A673 (cell line): ENCODE data around the gene LCE1B.

ENCODE experiments used
- EZH2 ChIP-seq: fragments of 200-600 bp; sonication (generic); IDR thresholded peaks from 2 replicates; pipeline ENCODE4 v1.6.1; 2017; ENCODE audit warnings: borderline replicate concordance, low read depth, mild to moderate bottlenecking, mixed read lengths, antibody characterized with exemption, low read length; ENCODE audit not compliant: poor library complexity, severe bottlenecking
- TF ChIP-seq, protein P1 (sequence below): fragments of 300-800, 200-600 bp; sonication (generic); conservative IDR thresholded peaks from 2 replicates; pipeline ENCODE4 v1.5.1; 2017; ENCODE audit warnings: low read depth, mild to moderate bottlenecking, antibody characterized with exemption, low read length, moderate library complexity, mixed read lengths

DNA sequence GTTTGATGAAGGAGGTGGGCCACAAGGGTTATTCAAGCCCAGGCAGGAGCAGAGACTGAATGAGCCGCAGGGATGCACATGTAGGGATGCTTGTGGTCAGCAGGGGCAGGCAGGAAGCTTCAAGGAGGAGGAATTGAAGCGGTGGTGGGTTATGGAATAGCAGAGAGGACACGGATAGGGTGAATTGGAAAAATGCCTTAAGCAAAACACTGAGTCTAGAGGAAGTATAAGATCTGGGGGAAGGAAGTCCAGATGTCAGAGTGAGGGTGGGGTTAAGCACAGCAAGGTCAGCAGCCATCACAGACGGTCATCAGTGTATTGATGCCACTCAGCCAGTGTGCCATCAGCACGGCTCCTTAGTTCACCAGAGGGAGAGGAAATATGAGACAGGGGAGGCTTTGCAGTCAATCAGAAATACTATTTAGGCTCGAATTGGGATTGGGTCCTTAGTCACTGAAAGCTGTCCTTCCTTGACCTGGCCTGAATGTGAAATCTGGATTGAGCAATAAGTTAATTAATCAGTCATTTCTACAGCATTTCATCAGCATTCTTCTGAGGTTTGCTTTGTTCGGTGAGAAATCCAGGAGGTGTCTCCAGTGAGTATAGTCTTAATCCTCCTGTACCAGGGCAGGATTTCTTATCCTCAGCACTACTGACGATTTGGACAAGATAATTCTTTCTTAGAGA lies 42.8 kb upstream of the LCE1B start:
- TF ChIP-seq, protein P1, sequence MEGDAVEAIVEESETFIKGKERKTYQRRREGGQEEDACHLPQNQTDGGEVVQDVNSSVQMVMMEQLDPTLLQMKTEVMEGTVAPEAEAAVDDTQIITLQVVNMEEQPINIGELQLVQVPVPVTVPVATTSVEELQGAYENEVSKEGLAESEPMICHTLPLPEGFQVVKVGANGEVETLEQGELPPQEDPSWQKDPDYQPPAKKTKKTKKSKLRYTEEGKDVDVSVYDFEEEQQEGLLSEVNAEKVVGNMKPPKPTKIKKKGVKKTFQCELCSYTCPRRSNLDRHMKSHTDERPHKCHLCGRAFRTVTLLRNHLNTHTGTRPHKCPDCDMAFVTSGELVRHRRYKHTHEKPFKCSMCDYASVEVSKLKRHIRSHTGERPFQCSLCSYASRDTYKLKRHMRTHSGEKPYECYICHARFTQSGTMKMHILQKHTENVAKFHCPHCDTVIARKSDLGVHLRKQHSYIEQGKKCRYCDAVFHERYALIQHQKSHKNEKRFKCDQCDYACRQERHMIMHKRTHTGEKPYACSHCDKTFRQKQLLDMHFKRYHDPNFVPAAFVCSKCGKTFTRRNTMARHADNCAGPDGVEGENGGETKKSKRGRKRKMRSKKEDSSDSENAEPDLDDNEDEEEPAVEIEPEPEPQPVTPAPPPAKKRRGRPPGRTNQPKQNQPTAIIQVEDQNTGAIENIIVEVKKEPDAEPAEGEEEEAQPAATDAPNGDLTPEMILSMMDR = no peak
- TF ChIP-seq EZH2 = no peak
